Endothelial cell (in vitro differentiated cells): ENCODE measurements around the gene EIF3K. TPM values are rescaled to one million over a fixed set of nuclear protein-coding genes. Genes with fewer than 3 reads are reported as not detected.

Experiments used
- DNase-seq: peaks from one replicate; pipeline ENCODE4 v3.0.0; 2021; ENCODE audit warnings: low spot score
- H3K27ac Mint-ChIP-seq: one replicate; pipeline ENCODE4 v1.8.0; 2021; ENCODE audit warnings: mixed read lengths, inconsistent platforms; ENCODE audit not compliant: unreplicated experiment
- H3K27me3 Mint-ChIP-seq: one replicate; pipeline ENCODE4 v1.8.0; 2021; ENCODE audit warnings: mild to moderate bottlenecking, moderate library complexity, mixed read lengths, inconsistent platforms; ENCODE audit not compliant: unreplicated experiment
- H3K36me3 Mint-ChIP-seq: one replicate; pipeline ENCODE4 v1.8.0; 2021; ENCODE audit warnings: mild to moderate bottlenecking, low read depth, mixed read lengths, inconsistent platforms; ENCODE audit not compliant: unreplicated experiment
- H3K4me1 Mint-ChIP-seq: one replicate; pipeline ENCODE4 v1.8.0; 2021; ENCODE audit warnings: mild to moderate bottlenecking, mixed read lengths, inconsistent platforms; ENCODE audit not compliant: unreplicated experiment
- H3K4me3 Mint-ChIP-seq: one replicate; pipeline ENCODE4 v1.8.0; 2021; ENCODE audit warnings: mild to moderate bottlenecking, mixed read lengths, inconsistent platforms; ENCODE audit not compliant: unreplicated experiment
- H3K9me3 Mint-ChIP-seq: one replicate; pipeline ENCODE4 v1.8.0; 2021; ENCODE audit warnings: mixed read lengths, inconsistent platforms; ENCODE audit not compliant: unreplicated experiment
- total RNA-seq: library from RNA; stranded (reverse); fragmentation: NEBNext Ultra II Directional; extraction: Animal tissue kit (Norgen Biotek cat#: 25700); gene quantifications from one replicate; pipeline ENCODE4 v1.2.1, GENCODE V29; 2021; ENCODE audit not compliant: unreplicated experiment
- TF ChIP-seq, protein P1 (sequence below): fragments of 200-600 bp; sonication (generic); IDR thresholded peaks from one replicate; pipeline ENCODE4 v1.5.0; 2021; ENCODE audit warnings: antibody characterized with exemption; ENCODE audit not compliant: unreplicated experiment

EIF3K gene
- total RNA-seq, 1 donor from 2014 or later = 469 TPM

DNA sequence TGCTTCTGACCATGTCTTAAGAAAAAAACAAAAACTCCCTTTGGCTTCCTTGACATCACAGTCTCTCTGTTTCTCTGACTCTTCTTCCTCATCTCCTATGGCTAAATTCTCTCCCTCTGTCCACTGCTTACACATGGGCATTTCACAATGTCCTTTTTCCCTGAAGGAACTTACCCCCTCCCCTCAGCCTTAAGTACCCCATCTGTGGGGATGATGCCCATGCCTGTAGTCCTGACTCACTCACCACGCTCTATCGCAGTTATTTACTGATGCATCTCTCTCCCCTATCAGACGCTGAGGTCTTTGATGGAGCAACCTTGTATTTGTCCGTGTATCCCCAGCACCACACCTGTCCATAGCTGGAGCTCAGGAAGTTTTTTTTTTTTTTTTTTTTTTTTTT is 60.9 kb downstream of the EIF3K start:
- H3K4me1 Mint-ChIP-seq = peaks cover 87% of the 10 kb centered on the region
- H3K27me3 Mint-ChIP-seq = peaks cover 21% of the 10 kb centered on the region
- TF ChIP-seq, protein P1, sequence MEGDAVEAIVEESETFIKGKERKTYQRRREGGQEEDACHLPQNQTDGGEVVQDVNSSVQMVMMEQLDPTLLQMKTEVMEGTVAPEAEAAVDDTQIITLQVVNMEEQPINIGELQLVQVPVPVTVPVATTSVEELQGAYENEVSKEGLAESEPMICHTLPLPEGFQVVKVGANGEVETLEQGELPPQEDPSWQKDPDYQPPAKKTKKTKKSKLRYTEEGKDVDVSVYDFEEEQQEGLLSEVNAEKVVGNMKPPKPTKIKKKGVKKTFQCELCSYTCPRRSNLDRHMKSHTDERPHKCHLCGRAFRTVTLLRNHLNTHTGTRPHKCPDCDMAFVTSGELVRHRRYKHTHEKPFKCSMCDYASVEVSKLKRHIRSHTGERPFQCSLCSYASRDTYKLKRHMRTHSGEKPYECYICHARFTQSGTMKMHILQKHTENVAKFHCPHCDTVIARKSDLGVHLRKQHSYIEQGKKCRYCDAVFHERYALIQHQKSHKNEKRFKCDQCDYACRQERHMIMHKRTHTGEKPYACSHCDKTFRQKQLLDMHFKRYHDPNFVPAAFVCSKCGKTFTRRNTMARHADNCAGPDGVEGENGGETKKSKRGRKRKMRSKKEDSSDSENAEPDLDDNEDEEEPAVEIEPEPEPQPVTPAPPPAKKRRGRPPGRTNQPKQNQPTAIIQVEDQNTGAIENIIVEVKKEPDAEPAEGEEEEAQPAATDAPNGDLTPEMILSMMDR = no peak
- H3K36me3 Mint-ChIP-seq = peaks cover 35% of the 10 kb centered on the region
- DNase-seq = no peak
- peak overlapping the region; percentile 58 for H3K27ac Mint-ChIP-seq
- H3K9me3 Mint-ChIP-seq = no peaks in the 10 kb centered on the region
- H3K4me3 Mint-ChIP-seq = no peak overlapping the region

DNA sequence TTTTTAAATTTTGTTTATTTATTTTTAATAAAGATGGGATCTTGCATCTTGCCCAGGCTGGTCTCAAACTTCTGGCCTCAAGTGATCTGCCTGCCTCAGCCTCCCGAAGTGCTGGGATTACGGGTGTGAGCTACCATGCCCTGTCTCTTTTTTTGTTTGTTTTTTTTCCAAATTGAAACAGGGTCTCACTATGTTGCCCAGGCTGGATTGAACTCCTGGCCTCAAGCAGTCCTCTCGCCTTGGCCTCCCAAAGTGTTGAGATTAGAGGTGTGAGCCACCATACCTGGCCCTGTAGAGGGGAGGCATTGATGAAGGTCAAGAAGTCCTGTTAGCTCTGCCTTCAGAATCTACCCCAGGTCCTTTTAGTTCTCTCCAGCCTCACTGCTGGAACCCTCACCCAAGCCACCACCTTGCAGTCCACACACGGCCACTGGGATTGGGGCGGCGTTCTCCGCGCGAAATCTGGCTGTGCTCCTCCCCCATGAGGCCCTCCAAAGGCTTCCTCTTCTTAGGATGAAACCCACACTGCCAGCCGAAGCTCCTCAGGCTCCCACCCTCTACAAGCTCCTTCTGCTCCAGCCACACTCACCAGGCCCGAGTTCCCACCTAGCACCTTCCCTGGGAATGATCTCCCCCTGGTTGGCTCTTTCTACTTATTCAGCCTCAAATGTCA is 63.3 kb downstream of the EIF3K start:
- peaks cover 18% of the 10 kb centered on the region for H3K27me3 Mint-ChIP-seq
- peaks cover 27% of the 10 kb centered on the region for H3K36me3 Mint-ChIP-seq
- H3K4me1 Mint-ChIP-seq = peaks cover 84% of the 10 kb centered on the region
- H3K4me3 Mint-ChIP-seq = no peak overlapping the region
- DNase-seq = no peak
- TF ChIP-seq, protein P1 = no peak
- H3K9me3 Mint-ChIP-seq = no peaks in the 10 kb centered on the region
- peak overlapping the region; percentile 84 for H3K27ac Mint-ChIP-seq

DNA sequence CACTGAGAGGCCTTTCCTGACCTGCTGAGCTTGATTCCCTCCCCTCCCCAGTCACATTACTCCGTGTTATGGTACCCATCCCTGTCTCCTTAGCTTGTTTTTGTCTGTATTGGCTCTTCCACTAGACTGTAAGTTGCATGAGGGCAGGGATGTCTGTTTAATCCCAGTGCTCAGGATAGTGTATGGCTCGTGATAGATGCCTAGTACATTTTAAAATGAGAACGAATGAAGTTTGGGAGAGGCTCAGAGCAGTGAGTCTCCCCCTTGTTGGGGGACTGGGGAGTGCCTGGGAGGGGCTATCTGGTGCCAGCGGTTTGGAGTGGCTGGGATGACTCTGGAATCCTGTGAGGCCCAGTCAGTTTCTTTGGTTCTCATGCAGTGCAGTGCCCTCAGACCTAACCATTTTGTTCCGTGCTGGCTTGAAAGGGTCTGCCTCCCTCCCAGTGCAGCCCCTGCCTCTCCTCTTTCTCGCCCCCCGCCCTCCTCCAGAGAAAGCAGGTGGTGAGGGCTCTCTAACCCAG is 63.9 kb downstream of the EIF3K start:
- TF ChIP-seq, protein P1 = no peak
- Mint-ChIP-seq H3K27ac (peak overlapping the region; percentile 84), H3K4me1 (peaks cover 83% of the 10 kb centered on the region), H3K9me3 (no peaks in the 10 kb centered on the region), H3K4me3 (no peak overlapping the region), H3K36me3 (peaks cover 27% of the 10 kb centered on the region), H3K27me3 (peaks cover 18% of the 10 kb centered on the region)
- no peak for DNase-seq

- H3K27ac Mint-ChIP-seq = peak overlapping the region; percentile 84
- peaks cover 22% of the 10 kb centered on the region for H3K36me3 Mint-ChIP-seq
- H3K4me1 Mint-ChIP-seq = peaks cover 76% of the 10 kb centered on the region
- H3K9me3 Mint-ChIP-seq = no peaks in the 10 kb centered on the region
- TF ChIP-seq, protein P1 = no peak
- peaks cover 17% of the 10 kb centered on the region for H3K27me3 Mint-ChIP-seq
- no peak overlapping the region for H3K4me3 Mint-ChIP-seq
- no peak for DNase-seq
These were observed 64.5 kb downstream of the EIF3K start for GRCh38 chr19:38683393-38684077.
